GM13976 (cell line): ENCODE data around the gene RAC2.

ENCODE experiments used
- DNase-seq: peaks from one replicate; pipeline ENCODE4 v3.0.0; 2012; ENCODE audit warnings: low spot score
- in situ Hi-C: fragments of 300-500 bp; cut with MboI; formaldehyde crosslinking; loops from one replicate; pipeline ENCODE4 v1.12.0; 2022; ENCODE audit warnings: low sequenced_read_pairs, mixed read lengths, inconsistent platforms; ENCODE audit not compliant: unreplicated experiment
- TF ChIP-seq, protein P1 (sequence below): IDR thresholded peaks from 2 replicates; pipeline ENCODE4 v1.5.1; 2012; ENCODE audit warnings: borderline replicate concordance, mild to moderate bottlenecking; ENCODE audit not compliant: insufficient read depth; ENCODE audit errors: extremely low read depth, missing control alignments, control extremely low read depth

Gene RAC2

DNA sequence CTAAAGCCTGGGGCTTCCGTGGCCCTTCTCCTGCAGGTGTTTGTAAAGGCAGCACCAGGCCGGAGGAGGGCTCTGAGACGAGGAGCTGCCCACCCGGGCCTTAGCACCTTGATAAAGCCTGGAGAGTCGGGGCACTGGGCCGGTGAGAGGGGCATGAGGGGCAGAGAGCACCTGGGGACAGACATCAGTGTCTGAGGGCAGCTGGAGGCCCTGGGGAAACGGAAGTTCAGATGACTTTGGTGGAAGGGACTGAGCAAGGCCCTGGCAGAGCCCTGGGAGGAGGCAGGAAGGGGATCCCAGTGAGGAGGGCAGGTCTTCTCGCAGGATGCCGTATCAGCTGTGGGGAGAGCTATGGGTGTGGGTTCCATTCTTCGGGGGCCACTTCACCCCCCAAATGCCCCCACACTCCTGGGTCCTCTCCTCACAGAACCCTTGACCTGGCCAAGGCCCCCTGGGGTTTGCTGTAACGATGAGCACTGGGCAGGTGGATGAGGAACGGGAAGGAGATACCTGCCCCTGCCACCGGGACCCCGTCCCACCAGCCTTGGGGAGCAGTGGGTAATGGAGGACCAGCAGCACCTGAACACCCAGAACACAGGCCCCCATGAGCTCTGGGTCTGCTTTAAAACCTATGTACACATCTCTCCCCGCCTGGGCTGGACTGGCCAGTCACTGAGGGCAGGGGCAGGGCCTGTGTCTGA lies 63.4 kb downstream of the RAC2 start:
- TF ChIP-seq, protein P1, sequence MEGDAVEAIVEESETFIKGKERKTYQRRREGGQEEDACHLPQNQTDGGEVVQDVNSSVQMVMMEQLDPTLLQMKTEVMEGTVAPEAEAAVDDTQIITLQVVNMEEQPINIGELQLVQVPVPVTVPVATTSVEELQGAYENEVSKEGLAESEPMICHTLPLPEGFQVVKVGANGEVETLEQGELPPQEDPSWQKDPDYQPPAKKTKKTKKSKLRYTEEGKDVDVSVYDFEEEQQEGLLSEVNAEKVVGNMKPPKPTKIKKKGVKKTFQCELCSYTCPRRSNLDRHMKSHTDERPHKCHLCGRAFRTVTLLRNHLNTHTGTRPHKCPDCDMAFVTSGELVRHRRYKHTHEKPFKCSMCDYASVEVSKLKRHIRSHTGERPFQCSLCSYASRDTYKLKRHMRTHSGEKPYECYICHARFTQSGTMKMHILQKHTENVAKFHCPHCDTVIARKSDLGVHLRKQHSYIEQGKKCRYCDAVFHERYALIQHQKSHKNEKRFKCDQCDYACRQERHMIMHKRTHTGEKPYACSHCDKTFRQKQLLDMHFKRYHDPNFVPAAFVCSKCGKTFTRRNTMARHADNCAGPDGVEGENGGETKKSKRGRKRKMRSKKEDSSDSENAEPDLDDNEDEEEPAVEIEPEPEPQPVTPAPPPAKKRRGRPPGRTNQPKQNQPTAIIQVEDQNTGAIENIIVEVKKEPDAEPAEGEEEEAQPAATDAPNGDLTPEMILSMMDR, result no peak
- DNase-seq, result no peak
- in situ Hi-C loops, result no loop called here

DNA sequence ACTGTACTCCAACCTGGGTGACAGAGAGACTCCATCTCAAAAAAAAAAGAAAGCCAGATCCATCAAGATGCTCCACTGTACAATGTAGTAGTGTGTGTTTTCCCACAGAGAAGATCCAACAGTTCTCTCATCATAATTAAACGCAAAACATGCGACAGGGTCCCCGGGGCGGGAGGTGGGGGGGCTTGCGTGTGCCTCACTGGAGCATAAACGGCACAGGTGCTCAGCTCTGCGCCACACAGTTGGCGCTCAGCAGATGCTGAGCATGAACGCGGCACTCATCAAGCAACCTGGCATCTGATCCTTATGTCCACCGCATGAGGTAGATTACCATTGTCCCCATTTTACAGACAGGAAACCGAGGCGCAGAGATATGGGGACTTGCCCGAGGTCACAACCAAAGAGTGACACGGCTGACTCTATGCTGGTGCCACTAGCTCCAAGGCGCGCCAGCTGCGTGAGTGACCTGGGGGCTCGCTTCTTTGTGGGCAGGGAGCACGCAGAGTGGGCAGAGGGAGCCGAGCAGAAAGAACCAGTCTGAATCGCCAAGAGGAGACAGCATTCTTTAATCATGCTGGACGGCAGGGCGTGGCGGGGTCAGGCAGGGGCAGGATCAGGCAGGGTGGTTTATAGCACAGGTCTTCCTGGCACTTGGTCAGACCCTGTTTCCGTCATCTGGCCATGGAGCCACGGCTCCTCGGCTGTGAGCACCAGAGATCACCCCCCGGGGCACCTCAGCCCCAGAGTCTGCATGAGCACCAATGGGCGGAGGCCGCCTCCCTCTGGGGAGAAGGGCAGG lies 64.2 kb downstream of the RAC2 start:
- in situ Hi-C loops, result no loop called here

DNA sequence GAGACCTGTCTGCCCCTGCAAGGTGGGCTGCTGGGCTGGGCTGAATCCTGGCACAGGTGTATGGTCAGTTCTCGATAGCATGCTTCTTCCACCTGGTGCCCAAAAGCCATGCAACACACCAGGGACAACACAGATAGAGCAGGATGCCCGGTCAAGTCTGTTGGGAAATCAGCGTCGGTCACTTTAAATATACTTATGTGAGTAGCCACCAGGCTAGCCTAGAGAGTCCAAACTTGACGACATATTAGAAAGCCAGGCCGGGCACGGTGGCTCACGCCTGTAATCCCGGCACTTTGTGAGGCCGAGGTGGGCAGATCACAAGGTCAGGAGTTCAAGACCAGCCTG lies 65.0 kb downstream of the RAC2 start:
- TF ChIP-seq, protein P1, result no peak
- no peak for DNase-seq
- in situ Hi-C loops, result no loop called here

More for the DNA sequence above, 64.2 kb downstream of the RAC2 start:
- no peak for DNase-seq
- TF ChIP-seq, protein P1, result no peak

DNA sequence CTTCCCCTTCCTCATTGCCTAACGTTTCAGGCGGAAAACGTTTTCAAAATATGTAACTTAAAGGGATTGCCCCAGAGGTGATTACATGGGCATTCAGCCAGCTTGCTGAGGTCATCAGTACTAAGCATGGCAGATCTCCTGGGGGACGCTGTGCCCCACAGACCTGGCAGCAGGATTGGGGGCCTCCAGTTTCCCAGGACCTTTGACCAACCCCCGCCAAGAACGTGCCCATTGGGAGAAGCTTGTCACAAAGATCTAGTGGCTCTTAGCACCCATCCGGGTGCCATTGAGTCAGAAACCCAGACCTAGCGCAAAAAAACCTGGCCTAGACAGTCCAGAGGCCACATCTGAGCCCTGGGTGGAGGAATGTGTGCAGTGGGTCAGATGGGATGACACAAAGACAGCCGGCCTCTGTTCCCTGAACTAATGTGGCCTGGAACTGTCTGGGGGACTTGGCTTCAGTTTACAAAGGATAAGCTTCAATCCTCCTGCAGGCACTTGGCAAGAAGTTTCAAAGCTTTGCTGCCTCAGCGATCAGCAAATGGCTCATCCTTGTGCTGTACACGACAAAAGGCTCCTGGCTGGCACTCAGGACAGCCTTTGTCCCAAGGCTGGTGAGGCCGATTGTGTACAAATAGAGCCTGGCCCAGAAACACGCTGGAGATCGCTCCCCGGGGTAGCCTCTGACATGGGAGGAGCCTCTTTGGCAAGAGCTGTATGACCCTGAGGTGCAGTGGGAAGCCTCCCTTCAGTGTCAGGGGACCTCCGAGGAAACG lies 65.5 kb downstream of the RAC2 start:
- in situ Hi-C loops, result no loop called here
- TF ChIP-seq, protein P1, result no peak
- no peak for DNase-seq

DNA sequence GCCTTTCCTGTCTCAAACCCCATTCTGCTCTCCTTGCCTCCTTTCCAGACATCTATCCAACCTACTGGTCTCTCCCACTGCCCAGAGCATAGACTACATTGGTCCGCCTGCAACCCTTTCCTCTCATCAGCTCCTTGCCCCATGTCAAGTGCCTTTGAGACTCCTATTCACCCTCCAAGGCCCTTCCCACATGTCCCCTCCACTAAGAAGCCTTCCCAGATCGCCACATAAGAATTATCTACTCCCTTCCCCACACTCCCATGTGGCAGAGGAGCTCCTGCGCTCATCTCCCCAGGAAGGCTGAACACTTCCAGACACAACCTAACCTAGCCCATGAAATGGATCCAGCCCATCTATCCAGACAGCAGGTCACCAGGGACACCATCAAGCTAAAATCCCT lies 66.3 kb downstream of the RAC2 start:
- in situ Hi-C loops, result no loop called here
- DNase-seq, result no peak
- TF ChIP-seq, protein P1, result no peak

DNA sequence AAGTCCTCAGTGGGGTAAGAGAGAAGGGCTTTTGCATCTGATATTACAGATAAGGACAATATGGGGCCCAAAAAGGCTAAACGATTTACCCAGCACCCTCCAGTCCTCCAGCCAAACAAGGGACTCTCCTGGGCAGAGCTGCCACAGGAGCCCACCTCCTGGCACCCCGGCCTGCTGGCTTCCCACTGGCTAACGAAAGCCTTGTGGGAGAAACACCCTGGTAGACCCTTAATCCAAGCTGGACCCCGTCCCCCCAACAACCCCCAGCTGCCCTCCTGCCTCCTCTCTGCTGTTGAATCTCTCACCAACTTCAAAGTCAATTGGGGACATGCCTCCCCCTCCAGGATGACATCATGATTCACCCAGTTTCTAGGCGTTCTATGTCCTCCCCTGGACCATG lies 66.8 kb downstream of the RAC2 start:
- in situ Hi-C loops, result no loop called here
- peak; percentile 32 for DNase-seq
- TF ChIP-seq, protein P1, result no peak
